NCI-H2081 (cell line): ENCODE data around the gene UTS2R.
A peak's percentile ranks its signal among the peaks of the same experiment; 100 is the strongest.
"Not testable (repeated sequence)": the region's sequence is repeated elsewhere in the genome, so short reads cannot be mapped to it uniquely, and the experiment has no call there.

Experiments used
- DNase-seq, 2 experiments: peaks; one replicate each; lab custom pipeline; 2025; lab: John Stamatoyannopoulos, UW

The UTS2R gene

GRCh38 chr17:82375359-82376041 is 3.9 kb downstream of the UTS2R start:
- DNase-seq = no peak

GRCh38 chr17:82376042-82376730 is 4.6 kb downstream of the UTS2R start:
- no peak for DNase-seq

GRCh38 chr17:82377294-82377693 is 5.7 kb downstream of the UTS2R start:
- not testable (repeated sequence) for DNase-seq

- DNase-seq = no peak
These were observed 6.6 kb downstream of the UTS2R start for GRCh38 chr17:82377924-82378740.

- DNase-seq = no peak
These were observed 7.1 kb downstream of the UTS2R start for GRCh38 chr17:82378741-82379021.

- DNase-seq = no peak
These were observed 9.5 kb downstream of the UTS2R start for GRCh38 chr17:82380860-82381702.

GRCh38 chr17:82381703-82382009 is 10.1 kb downstream of the UTS2R start:
- not testable (repeated sequence) for DNase-seq

- not testable (repeated sequence) for DNase-seq
These were observed 10.8 kb downstream of the UTS2R start for GRCh38 chr17:82382220-82382932.

GRCh38 chr17:82382933-82383255 is 11.3 kb downstream of the UTS2R start:
- DNase-seq = no peak

- no peak for DNase-seq
These were observed 11.8 kb downstream of the UTS2R start for GRCh38 chr17:82383411-82383810.

GRCh38 chr17:82384051-82384729 is 12.6 kb downstream of the UTS2R start:
- peak in 1 of 2 experiments; percentile 53 for DNase-seq

- peak; percentile 73 to 91 for DNase-seq
These were observed 13.3 kb downstream of the UTS2R start for GRCh38 chr17:82384730-82385481.

- no peak for DNase-seq
These were observed 14.1 kb downstream of the UTS2R start for GRCh38 chr17:82385559-82386254.

GRCh38 chr17:82386255-82386831 is 14.8 kb downstream of the UTS2R start:
- DNase-seq = no peak

GRCh38 chr17:82386881-82387704 is 15.5 kb downstream of the UTS2R start:
- no peak for DNase-seq

- DNase-seq = no peak
These were observed 16.1 kb downstream of the UTS2R start for GRCh38 chr17:82387705-82388106.

GRCh38 chr17:82388223-82388921 is 16.8 kb downstream of the UTS2R start:
- no peak for DNase-seq

GRCh38 chr17:82388922-82389283 is 17.3 kb downstream of the UTS2R start:
- DNase-seq = no peak
